B cell (primary cell): ENCODE data around the gene SPPL2C. TPM values are rescaled to one million over a fixed set of nuclear protein-coding genes. Genes with fewer than 3 reads are reported as not detected.

Source experiments
- ATAC-seq: fragments of 200-7000 bp; cut with Tn5 transposase; one replicate; pipeline ENCODE4 v1.10.0; 2021; ENCODE audit warnings: low read depth, mild to moderate bottlenecking, moderate number of reproducible peaks, moderate library complexity
- CTCF ChIA-PET: fragments of 350-600 bp; sonication (Branson Sonifier 250); formaldehyde crosslinking; loops from one replicate; lab custom pipeline; 2021; ENCODE audit warnings: antibody characterized with exemption, inconsistent platforms; lab: Charles Lee
- POLR2A ChIA-PET: fragments of 350-600 bp; sonication (Branson Sonifier 250); formaldehyde crosslinking; loops from one replicate; lab custom pipeline; 2021; ENCODE audit warnings: antibody characterized with exemption; lab: Charles Lee
- DNase-seq: peaks from one replicate; pipeline ENCODE4 v3.0.0; 2013
- H2AFZ ChIP-seq: 2 replicates; pipeline ENCODE4 v1.6.1; 2012; ENCODE audit warnings: mild to moderate bottlenecking, low read depth, low read length; ENCODE audit not compliant: insufficient read depth, poor library complexity, severe bottlenecking
- H3K27ac ChIP-seq, 2 donors: 1 replicate in 1 of 2; 2 replicates in 1 of 2; pipeline ENCODE4 v1.5.1; 2012 to 2013; ENCODE audit warnings: low read length in 2 of 2, mild to moderate bottlenecking in 2 of 2, moderate library complexity in 1 of 2
- H3K27me3 ChIP-seq, 4 experiments: fragments of 200-600 bp in 1 of 4; sonication (generic) in 1 of 4; replicated peaks in 1 of 4; 1 replicate in 2 of 4; 2 replicates in 2 of 4; pipeline versions ENCODE4 v1.6.1 to v1.7.0; 2013 to 2016; ENCODE audit warnings: low read length in 3 of 4, mild to moderate bottlenecking in 2 of 4, mixed read lengths in 1 of 4, moderate library complexity in 1 of 4; ENCODE audit not compliant: insufficient read depth in 4 of 4, control insufficient read depth in 3 of 4; ENCODE audit errors: control extremely low read depth in 1 of 4
- H3K36me3 ChIP-seq, 2 experiments: replicated peaks in 1 of 2; 1 replicate in 1 of 2; 2 replicates in 1 of 2; pipeline versions ENCODE4 v1.6.1 to v1.7.1; 2013; ENCODE audit warnings: low read length in 1 of 2; ENCODE audit not compliant: insufficient read depth in 2 of 2, control insufficient read depth in 1 of 2; ENCODE audit errors: control extremely low read depth in 1 of 2, extremely low read depth in 1 of 2
- H3K4me1 ChIP-seq, 2 donors: fragments of 200-600 bp in 1 of 2; sonication (generic) in 1 of 2; 1 replicate in 1 of 2; 2 replicates in 1 of 2; pipeline versions ENCODE4 v1.5.1 to v1.6.1; 2013 to 2017; ENCODE audit warnings: low read length in 2 of 2; ENCODE audit not compliant: control insufficient read depth in 2 of 2, insufficient read depth in 2 of 2
- H3K4me2 ChIP-seq: replicated peaks from 2 replicates; pipeline ENCODE3; 2012; ENCODE audit warnings: mild to moderate bottlenecking, low read depth, low read length; ENCODE audit not compliant: poor library complexity, severe bottlenecking
- H3K4me3 ChIP-seq, 5 experiments: fragments of 200-600 bp in 1 of 5; sonication (generic) in 1 of 5; 1 replicate in 3 of 5; 2 replicates in 2 of 5; pipeline versions ENCODE4 v1.5.1 to v1.7.0; 2011 to 2016; ENCODE audit warnings: low read length in 4 of 5, mild to moderate bottlenecking in 4 of 5, low read depth in 2 of 5, control low read depth in 1 of 5, moderate library complexity in 1 of 5; ENCODE audit not compliant: insufficient read depth in 1 of 5; ENCODE audit errors: control extremely low read depth in 1 of 5, extremely low read depth in 1 of 5
- H3K79me2 ChIP-seq: fragments of 200-600 bp; sonication (generic); one replicate; pipeline ENCODE4 v1.6.0; 2016; ENCODE audit warnings: low read length; ENCODE audit not compliant: control insufficient read depth, insufficient read depth
- H3K9ac ChIP-seq: fragments of 200-600 bp; sonication (generic); 2 replicates; pipeline ENCODE4 v1.6.1; 2017; ENCODE audit warnings: mild to moderate bottlenecking, low read length, moderate library complexity
- H3K9me3 ChIP-seq, 3 donors: one replicate each; pipeline versions ENCODE4 v1.6.1 to v1.7.1; 2013; ENCODE audit warnings: low read length in 2 of 3; ENCODE audit not compliant: control insufficient read depth in 2 of 3, insufficient read depth in 1 of 3; ENCODE audit errors: control extremely low read depth in 1 of 3
- H4K20me1 ChIP-seq: 2 replicates; pipeline ENCODE4 v1.6.0; 2012; ENCODE audit warnings: mild to moderate bottlenecking, low read length; ENCODE audit not compliant: insufficient read depth, control insufficient read depth, poor library complexity, severe bottlenecking
- H3K27ac Mint-ChIP-seq: one replicate; pipeline ENCODE4 v1.8.0; 2021; ENCODE audit warnings: mixed read lengths
- H3K27me3 Mint-ChIP-seq: one replicate; pipeline ENCODE4 v1.8.0; 2021; ENCODE audit warnings: mixed read lengths
- H3K4me1 Mint-ChIP-seq: one replicate; pipeline ENCODE4 v1.8.0; 2021; ENCODE audit warnings: mixed read lengths
- H3K4me3 Mint-ChIP-seq: one replicate; pipeline ENCODE4 v1.8.0; 2021; ENCODE audit warnings: mixed read lengths
- H3K9me3 Mint-ChIP-seq: one replicate; pipeline ENCODE4 v1.8.0; 2022; ENCODE audit warnings: mixed read lengths; ENCODE audit not compliant: insufficient read depth
- EZH2 ChIP-seq: IDR thresholded peaks from 2 replicates; pipeline ENCODE4 v1.6.1; 2012; ENCODE audit warnings: borderline replicate concordance, low read depth, mild to moderate bottlenecking, moderate library complexity, low read length; ENCODE audit not compliant: insufficient read depth, poor library complexity, severe bottlenecking
- WGBS: methylation state at CpG from one replicate; pipeline ENCODE4 v1.1.5; 2013; ENCODE audit warnings: missing lambda C conversion rate; ENCODE audit not compliant: insufficient coverage; 5-methylcytosine and 5-hydroxymethylcytosine counted together
- intact Hi-C: fragments of 100-400 bp; cut with micrococcal nuclease; formaldehyde crosslinking; loops from one replicate; pipeline ENCODE4 v1.10.0; 2022
- polyA plus RNA-seq: library from polyadenylated mRNA; depleted of rRNA; stranded (reverse); fragments of >200 nt; gene quantifications from 2 replicates; pipeline ENCODE4 v1.2.3, GENCODE V29; 2012
- total RNA-seq, 2 donors: library from RNA; stranded (reverse); fragments of 120-200 nt in 1 of 2; gene quantifications; 1 replicate in 1 of 2; 2 replicates in 1 of 2; pipeline versions ENCODE4 v1.2.3 to v1.2.4, GENCODE V29; 2013 to 2022
- TF ChIP-seq, protein P1 (sequence below): fragments of 200-600 bp; IDR thresholded peaks from one replicate; pipeline ENCODE4 v1.8.0; 2022; ENCODE audit warnings: antibody characterized with exemption, mild to moderate bottlenecking

The SPPL2C gene
- total and polyA plus RNA-seq, 2 donors (not counting 1 experiment from before 2014, with no cell fraction given): not detected

DNA sequence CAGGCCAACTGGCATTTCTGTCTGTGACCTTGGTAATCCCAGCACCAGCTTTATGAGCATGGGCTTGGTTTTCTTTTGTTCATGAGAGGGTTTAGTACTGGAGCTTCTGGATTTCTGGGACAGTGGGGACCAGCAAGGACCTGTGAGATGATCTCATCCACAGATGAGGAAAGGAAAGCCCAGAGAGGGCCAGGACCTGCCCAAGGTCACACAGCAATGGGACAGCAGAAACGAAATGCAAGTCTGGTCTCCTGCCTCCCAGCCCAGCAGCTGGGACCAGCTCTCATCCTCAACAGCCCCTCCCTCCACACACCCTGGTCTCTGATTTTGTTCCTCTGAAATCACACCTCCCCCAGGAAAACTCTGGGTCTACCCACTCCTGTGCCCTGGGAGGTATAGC, 7.2 kb downstream of the SPPL2C start:
- Histone ChIP-seq H3K27me3 (peaks cover 0 to 21% (median 3%) of the 10 kb centered on the region in 4 experiments), H3K27ac (no peak overlapping the region), H3K9ac (no peak overlapping the region), H3K4me2 (no peak overlapping the region), H2AFZ (no peak overlapping the region), H3K36me3 (no peaks in the 10 kb centered on the region), H3K4me3 (no peak overlapping the region), H3K9me3 (peaks cover 0 to 10% (median 0%) of the 10 kb centered on the region in 3 donors), H3K79me2 (no peaks in the 10 kb centered on the region), H4K20me1 (no peaks in the 10 kb centered on the region), H3K4me1 (peaks cover 0 to 2% of the 10 kb centered on the region in 2 donors)
- no peaks in the 10 kb centered on the region for H3K4me1 Mint-ChIP-seq
- H3K4me3 Mint-ChIP-seq: no peak overlapping the region
- peaks cover 29% of the 10 kb centered on the region for H3K27me3 Mint-ChIP-seq
- H3K9me3 Mint-ChIP-seq: no peaks in the 10 kb centered on the region
- 75% methylated on average over 1 of the region's 1 CpG for WGBS
- no peak for TF ChIP-seq EZH2
- TF ChIP-seq, protein P1, sequence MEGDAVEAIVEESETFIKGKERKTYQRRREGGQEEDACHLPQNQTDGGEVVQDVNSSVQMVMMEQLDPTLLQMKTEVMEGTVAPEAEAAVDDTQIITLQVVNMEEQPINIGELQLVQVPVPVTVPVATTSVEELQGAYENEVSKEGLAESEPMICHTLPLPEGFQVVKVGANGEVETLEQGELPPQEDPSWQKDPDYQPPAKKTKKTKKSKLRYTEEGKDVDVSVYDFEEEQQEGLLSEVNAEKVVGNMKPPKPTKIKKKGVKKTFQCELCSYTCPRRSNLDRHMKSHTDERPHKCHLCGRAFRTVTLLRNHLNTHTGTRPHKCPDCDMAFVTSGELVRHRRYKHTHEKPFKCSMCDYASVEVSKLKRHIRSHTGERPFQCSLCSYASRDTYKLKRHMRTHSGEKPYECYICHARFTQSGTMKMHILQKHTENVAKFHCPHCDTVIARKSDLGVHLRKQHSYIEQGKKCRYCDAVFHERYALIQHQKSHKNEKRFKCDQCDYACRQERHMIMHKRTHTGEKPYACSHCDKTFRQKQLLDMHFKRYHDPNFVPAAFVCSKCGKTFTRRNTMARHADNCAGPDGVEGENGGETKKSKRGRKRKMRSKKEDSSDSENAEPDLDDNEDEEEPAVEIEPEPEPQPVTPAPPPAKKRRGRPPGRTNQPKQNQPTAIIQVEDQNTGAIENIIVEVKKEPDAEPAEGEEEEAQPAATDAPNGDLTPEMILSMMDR: no peak
- POLR2A ChIA-PET: no interaction called here
- no peak for ATAC-seq
- H3K27ac Mint-ChIP-seq: no peak overlapping the region
- intact Hi-C loops: loop anchor here (1.0 kb wide), 1 partner anchor 212 kb away; no protein-coding TSS in a partner anchor
- CTCF ChIA-PET: interaction anchor here (0.8 to 3.0 kb wide), 11 partner anchors 10 to 216 kb away, joined by 3 to 18 read pairs (median 5); no protein-coding TSS in a partner anchor
- no peak for DNase-seq

DNA sequence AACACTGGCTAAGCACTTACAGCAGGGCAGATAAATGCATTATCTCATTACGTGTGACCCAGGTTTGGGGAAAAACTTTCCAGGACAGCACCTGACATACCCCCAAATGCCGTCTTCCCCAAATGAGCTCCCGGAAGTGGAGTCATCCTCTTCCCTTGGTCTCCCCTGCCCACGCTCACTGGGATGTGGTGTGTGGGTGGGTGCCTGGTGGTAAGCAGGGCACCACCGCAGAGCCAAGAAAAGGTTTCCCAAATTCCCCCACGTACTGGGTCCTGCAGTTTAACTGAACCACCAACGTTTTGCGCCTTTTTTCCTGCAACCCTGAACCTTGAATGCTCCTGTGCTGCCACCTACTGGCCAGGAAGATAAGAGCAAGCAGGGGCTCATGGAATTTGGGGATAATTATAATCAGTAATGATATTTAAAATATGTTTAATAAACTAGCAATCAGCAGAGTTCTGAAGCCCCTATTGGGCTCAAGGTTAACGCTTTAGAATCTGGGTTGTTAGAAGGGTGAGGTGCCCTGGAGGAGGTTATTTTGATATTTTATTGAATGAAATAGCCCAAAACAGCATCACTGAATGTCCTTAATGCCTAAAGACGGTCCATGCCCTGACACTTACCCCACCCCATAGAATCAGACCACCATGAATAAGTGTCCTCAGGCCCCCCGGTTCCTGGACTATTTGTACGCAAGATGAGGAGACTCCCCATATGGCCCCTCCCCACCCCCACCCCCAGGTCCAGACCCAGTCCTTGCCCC, 8.0 kb downstream of the SPPL2C start:
- no peaks in the 10 kb centered on the region for H3K36me3 ChIP-seq
- H3K27ac ChIP-seq: no peak overlapping the region
- 43% methylated on average over 3 of the region's 12 CpGs for WGBS
- no peak for ATAC-seq
- H3K4me2 ChIP-seq: no peak overlapping the region
- peaks cover 32% of the 10 kb centered on the region for H3K27me3 Mint-ChIP-seq
- POLR2A ChIA-PET: no interaction called here
- no peak overlapping the region for H3K9ac ChIP-seq
- H2AFZ ChIP-seq: no peak overlapping the region
- no peaks in the 10 kb centered on the region for H4K20me1 ChIP-seq
- H3K9me3 ChIP-seq: peaks cover 0 to 10% (median 0%) of the 10 kb centered on the region in 3 donors
- no peak overlapping the region for H3K27ac Mint-ChIP-seq
- CTCF ChIA-PET: interaction anchor here (0.8 to 3.0 kb wide), 11 partner anchors 10 to 217 kb away, joined by 3 to 18 read pairs (median 5); no protein-coding TSS in a partner anchor
- no peaks in the 10 kb centered on the region for H3K79me2 ChIP-seq
- TF ChIP-seq, protein P1: peak; percentile 90
- TF ChIP-seq EZH2: no peak
- no peaks in the 10 kb centered on the region for H3K9me3 Mint-ChIP-seq
- DNase-seq: peak; percentile 65
- no peak overlapping the region for H3K4me3 Mint-ChIP-seq
- no peaks in the 10 kb centered on the region for H3K4me1 Mint-ChIP-seq
- peaks cover 0 to 21% (median 3%) of the 10 kb centered on the region in 4 experiments for H3K27me3 ChIP-seq
- H3K4me1 ChIP-seq: peaks cover 0 to 2% of the 10 kb centered on the region in 2 donors
- H3K4me3 ChIP-seq: no peak overlapping the region
- intact Hi-C loops: loop anchor here (1.0 kb wide), 1 partner anchor 212 kb away; no protein-coding TSS in a partner anchor
